Measurements from ENCODE around the gene ALS2.
"Not testable (repeated sequence)": the region's sequence is repeated elsewhere in the genome, so short reads cannot be mapped to it uniquely, and the experiment has no call there.

The ALS2 gene

GRCh38 chr2:201790989-201791388 is 10.3 kb upstream of the ALS2 start:
- DNase-seq: no peak

- DNase-seq: no peak
Observed at GRCh38 chr2:201790291-201790690, 9.6 kb upstream of the ALS2 start.

DNA sequence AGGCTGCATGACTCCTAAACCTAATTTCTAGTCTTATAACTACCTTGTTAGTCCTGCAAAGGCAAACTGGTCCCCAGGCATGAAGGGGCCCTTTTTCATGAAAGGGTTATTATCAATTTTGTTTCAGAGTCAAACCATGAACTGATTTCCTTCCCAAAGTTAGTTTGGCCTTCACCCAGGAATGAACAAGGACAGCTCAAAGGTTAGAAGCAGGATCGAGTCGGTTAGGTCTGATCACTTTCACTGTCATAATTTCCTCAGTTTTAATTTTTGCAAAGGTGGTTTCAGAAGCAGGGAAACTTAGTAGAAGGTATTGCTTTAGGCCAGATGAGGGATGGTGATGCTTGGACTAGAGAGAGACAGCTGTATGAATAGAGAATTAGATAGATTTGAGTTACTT is 8.7 kb upstream of the ALS2 start:
- DNase-seq: no peak

- no peak for DNase-seq
Observed at GRCh38 chr2:201788371-201788770, 7.6 kb upstream of the ALS2 start.

DNA sequence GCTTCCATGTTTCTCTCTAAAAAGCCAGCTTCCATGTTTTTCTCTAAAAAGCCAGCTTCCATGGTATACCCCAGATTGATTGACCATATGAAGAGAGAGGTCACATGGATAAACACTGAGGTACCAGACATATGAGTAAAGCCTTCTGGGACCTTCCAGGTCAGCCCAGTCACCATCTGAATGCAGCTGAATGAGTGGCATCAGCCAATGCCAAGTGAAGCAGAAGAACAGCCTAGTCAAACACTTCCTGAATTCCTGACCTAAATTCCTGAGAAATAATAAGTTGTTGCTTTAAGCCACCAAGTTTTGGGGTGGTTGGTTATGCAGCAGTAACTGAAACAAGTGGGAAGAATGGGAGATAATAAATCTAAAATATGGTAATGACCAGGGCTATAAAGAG is 5.7 kb upstream of the ALS2 start:
- DNase-seq: no peak

DNA sequence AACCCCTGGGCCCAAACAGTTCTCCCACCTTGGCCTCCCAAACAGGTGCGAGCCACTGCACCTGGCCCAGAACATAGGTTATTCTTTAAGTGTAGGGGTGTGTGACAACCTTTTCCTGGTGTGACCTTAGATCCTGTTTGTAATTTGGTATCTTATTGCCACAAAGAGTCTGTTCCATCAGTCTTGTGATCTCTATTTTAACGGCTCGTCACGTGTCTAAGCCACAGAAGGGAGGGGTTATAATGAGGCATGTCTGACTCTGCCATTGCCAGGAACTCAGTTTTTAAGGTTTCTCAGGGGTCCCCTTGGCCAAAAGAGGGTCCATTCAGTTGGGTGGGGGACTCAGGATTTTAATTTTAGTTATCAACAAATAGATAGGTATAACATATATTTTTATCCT is 4.4 kb upstream of the ALS2 start:
- DNase-seq: no peak

DNA sequence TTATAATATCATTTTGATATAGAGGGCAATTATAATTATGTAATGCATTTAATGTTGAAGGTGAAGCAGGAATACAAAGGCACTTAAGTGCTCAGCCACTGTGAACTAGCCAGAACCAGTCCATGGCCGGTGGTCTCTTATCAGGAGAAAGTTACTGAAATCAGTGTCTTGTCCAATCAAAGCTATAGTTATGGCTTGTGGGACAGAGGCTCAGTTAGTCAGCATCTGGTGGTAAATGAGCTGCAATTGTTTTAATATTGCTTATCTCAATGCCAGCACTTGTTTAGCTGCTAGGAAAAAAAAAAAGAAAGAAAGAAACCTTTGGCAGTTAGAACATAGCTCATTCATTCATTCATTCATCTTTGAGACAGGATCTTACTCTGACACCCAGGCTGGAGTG is 3.8 kb upstream of the ALS2 start:
- DNase-seq: no peak

DNA sequence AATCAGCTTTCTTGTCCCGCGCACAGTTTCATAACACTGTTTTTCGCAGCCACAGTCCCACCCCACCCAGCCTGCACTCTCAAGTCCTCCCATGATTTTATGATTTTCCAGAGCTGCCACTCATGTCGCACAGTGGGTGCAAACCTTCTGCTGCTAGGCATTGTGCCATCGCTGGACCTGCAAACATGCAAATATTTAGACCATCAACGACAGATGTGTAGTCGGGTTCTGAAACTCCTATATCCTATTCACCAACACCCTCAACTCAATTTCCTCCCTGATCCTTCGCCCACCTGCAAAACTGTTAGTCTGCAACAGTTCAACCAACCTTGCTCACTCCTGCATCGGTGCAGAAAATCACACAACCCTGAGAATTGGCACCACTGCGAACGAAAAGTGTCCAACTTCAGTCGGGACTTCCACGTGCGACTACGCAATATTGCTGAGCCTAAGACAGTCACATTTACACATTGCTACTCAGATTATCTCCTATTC is 871 bp upstream of the ALS2 start:
- DNase-seq: no peak

- DNase-seq: no peak
Observed at GRCh38 chr2:201779901-201780673, 646 bp downstream of the ALS2 start.

DNA sequence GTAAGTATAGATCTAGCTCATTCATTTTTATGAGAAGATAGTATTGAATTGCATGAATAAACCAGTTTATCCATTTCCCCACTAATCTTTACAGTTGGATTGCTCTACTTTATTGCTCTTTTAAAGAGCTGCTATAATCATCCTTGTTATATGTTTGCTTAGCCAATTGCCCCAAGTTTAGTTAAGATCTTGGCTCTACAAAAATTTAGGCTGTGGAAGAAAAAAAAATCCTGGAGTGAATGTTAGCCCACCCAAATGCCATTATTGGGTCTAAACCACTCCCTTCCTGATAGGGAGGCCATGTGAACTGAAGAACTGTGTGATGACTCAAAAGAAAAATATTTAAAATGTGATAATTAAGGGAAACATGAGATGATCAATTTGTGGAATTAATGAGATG is 2.9 kb downstream of the ALS2 start:
- DNase-seq: no peak

- no peak for DNase-seq
Observed at GRCh38 chr2:201777043-201777442, 3.7 kb downstream of the ALS2 start.

- no peak for DNase-seq
Observed at GRCh38 chr2:201775326-201775725, 5.4 kb downstream of the ALS2 start.

DNA sequence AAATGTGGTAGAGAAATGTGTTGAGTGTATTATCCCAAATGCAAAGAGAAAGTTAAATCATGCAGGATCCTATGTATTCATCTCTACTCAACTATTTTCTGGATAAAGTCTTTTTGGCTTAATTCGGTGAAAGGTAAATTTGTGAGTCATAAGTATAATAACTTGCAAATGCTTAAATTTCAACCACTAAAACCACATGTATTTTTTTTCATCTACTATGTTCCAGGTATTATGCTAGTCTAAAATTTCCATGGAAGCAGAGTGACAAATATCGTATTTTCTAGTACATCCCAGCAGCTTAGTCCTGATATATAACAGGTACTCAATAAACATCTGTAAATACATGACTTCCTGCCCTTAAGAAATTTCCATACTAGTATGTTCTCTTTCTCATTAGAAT is 6.2 kb downstream of the ALS2 start:
- no peak for DNase-seq

- DNase-seq: no peak
Observed at GRCh38 chr2:201773990-201774389, 6.7 kb downstream of the ALS2 start.

DNA sequence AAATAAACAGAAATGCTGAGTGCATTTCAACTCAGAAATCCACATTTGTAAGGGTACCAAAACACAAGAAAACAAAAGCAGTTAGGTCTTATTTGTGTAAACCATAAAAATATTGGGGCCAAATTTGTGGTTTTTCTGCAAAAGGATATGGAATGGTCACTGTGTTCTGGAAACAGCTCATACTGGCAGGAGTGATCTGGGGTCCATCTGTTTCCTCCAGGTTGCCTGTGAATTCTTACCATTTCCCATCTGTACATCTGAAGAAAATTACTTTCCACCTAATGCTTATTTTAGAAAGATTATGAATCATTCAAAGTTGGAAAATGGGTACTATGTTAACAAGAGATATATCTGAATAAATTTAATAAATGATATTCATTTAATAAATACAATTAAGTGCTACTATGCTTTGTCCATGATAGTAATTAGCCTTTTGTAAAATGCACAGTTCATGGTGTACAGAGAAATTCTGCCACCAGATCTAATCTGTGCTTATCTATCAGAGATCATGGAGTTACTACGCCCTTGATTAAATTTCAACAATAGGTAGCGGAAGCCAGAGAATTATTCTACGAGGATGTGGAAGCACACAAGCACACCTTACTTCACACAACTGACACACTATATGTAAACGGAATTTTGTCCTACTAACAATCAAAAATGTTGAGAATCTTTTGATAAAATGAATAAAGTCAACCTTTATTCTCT is 10.9 kb downstream of the ALS2 start:
- DNase-seq: no peak

GRCh38 chr2:201768918-201769317 is 11.8 kb downstream of the ALS2 start:
- no peak for DNase-seq

GRCh38 chr2:201765799-201766198 is 14.9 kb downstream of the ALS2 start:
- no peak for DNase-seq

DNA sequence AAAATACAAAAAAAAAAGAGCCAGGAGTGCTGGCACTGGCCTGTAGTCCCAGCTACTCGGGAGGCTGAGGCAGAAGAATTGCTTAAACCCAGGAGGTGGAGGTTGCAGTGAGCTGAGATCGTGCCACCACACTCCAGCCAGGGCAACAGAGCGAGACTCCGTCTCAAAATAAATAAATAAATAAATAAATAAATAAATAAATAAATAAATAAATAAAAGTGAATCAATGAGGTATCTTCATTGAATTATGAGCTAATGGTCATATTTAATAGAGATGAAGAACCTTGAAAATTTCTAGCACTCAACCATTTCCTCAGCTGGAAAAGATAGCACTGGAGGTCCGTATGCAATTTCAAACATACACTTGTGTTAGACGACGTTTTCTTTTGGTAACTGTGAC is 16.3 kb downstream of the ALS2 start:
- DNase-seq: not testable (repeated sequence)

DNA sequence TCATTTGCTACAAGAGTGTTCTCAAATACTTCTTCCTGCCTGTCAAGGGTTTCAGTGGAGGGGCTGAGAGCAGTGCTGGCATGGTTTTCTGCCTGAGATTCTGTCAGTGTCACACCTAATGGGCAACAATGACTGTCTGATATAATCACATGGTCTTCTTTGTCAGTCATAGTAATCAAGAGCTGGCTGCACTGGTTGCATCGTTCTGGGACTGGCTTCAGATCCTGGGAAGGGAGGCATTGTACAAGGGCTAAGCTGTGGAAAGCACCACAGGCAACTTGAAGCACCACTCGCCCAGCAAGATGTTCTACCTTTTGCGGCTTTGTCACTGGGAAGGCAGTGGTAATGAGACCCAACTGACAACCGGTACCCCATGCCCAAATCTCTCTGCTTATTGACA is 19.6 kb downstream of the ALS2 start:
- DNase-seq: no peak

GRCh38 chr2:201759567-201759966 is 21.2 kb downstream of the ALS2 start:
- no peak for DNase-seq

- DNase-seq: no peak
Observed at GRCh38 chr2:201758873-201759272, 21.9 kb downstream of the ALS2 start.

GRCh38 chr2:201758234-201758633 is 22.5 kb downstream of the ALS2 start:
- DNase-seq: no peak

DNA sequence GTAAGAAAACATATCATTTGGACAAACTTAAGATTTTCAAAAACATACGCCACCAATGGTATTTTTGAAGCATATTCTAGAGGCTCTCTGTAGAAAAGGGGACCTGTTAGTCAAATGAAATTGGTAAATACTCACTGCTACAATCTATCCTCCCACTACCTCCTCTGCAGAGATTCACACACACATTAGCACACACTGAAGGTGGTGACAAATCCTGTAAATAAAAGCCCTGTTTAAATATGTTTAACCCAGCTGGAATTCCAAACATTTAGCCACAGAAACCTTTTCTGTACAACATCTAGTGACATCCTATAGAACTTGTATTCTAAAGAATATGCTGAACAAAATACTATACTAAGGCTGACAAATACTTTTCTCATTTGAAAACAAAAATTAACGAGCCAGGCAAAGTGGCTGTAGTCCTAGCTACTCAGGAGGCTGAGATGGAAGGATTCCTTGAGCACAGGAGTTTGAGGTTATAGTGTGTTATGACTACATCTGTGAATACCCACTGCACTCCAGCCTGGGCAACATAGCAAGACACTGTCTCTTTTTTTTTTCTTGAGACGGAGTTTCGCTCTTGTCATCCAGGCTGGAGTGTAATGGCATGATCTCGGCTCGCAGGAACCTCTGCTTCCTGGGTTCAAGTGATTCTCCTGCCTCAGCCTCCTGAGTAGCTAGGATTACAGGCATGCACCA is 25.9 kb downstream of the ALS2 start:
- no peak for DNase-seq

- no peak for DNase-seq
Observed at GRCh38 chr2:201751566-201751965, 29.2 kb downstream of the ALS2 start.
